ENCODE data around the gene C5orf47. TPM values are rescaled to one million over a fixed set of nuclear protein-coding genes. Genes with fewer than 3 reads are reported as not detected.
A peak's percentile ranks its signal among the peaks of the same experiment; 100 is the strongest.
"Not testable (repeated sequence)": the region's sequence is repeated elsewhere in the genome, so short reads cannot be mapped to it uniquely, and the experiment has no call there.

Gene C5orf47
- total and polyA plus RNA-seq, 5 experiments from 2014 or later: not detected

DNA sequence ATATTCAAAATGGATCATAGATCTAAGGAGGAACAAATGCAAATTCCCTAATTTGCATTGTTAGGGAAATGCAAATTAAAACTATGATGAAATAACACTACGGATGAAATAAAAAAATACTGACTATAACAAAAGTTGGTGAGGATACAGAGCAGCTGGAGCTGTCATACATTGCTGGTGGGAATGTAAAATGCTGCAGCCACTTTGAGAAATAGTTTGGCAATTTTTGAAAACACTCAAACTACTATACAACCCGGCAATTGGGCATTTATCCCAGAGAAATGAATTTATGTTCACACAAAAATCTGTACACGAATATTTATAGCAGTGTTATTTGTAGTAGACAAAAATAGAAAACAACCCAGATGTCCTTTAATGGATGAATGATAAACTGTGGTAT lies 22.5 kb downstream of the C5orf47 start:
- ATAC-seq (no peak), DNase-seq (no peak)
- H3K4me1 Mint-ChIP-seq: no peaks in the 10 kb centered on the region
- peaks cover 0 to 5% (median 0%) of the 10 kb centered on the region in 9 donors for H3K9me3 Mint-ChIP-seq
- no peak overlapping the region for H3K27ac Mint-ChIP-seq
- peaks cover 0 to 10% (median 2%) of the 10 kb centered on the region in 5 donors for H3K27me3 Mint-ChIP-seq
- H3K36me3 Mint-ChIP-seq: no peaks in the 10 kb centered on the region
- H3K4me3 Mint-ChIP-seq: no peak overlapping the region
- POLR2A ChIA-PET: no interaction called here

DNA sequence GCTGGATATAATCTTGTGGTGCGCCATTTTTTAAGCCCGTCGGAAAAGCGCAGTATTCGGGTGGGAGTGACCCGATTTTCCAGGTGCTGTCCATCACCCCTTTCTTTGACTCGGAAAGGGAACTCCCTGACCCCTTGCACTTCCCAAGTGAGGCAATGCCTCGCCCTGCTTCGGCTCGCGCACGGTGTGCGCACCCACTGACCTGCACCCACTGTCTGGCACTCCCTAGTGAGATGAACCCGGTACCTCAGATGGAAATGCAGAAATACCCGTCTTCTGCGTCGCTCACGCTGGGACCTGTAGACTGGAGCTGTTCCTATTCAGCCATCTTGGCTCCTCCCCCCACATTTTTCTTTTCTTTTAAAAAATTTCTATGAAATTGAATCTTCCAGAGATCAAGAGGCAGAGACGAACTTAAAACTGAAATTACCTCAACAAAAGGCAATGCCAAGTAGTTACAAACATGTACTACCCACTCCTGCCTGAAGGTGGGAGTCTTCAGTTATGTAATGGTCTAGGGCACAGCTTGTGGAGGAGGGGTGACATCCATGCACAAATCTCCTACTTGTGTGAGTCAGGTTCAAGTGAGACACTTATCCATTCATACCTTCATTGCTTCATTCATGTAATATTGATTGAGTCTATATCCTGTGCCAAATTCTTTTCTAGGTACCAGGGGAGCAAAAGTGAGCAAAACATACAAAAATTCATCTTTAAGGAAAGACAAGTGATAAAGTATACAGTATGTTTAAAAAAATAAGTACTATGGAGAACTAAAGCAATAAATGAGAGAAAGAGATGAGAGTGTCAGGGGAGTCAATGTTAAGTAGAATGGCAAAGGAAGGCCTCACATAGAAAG lies 31.3 kb downstream of the C5orf47 start:
- H3K4me3 Mint-ChIP-seq: not testable (repeated sequence)

DNA sequence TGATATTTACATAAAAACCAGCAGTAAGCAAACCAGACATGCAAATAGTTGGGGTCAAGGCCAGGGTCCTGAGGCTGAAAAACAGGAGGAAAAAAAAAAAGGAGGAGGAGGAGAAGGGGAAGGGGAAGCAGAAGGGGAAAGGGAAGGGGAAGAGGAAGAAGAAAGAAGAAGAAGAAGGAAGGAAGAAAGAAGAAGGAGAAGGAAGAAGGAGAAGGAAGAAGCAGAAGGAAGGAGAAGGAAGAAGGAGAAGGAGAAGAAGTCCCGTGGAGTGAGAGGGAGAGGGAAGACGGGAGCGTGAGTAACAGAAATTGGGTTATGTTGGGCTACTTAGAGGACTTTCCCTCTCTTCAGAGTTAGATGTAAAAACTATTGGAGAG lies 31.9 kb downstream of the C5orf47 start:
- POLR2A ChIA-PET: no interaction called here
- peaks cover 0 to 10% (median 5%) of the 10 kb centered on the region in 9 donors for H3K9me3 Mint-ChIP-seq
- ATAC-seq (no peak), DNase-seq (no peak)
- peaks cover 0 to 11% (median 6%) of the 10 kb centered on the region in 3 donors for H3K36me3 Mint-ChIP-seq
- H3K27ac Mint-ChIP-seq: peak overlapping the region in 1 of 10 donors; percentile 73
- peaks cover 0 to 2% (median 0%) of the 10 kb centered on the region in 4 donors for H3K4me1 Mint-ChIP-seq
- no peak overlapping the region for H3K4me3 Mint-ChIP-seq
- peaks cover 26 to 47% (median 34%) of the 10 kb centered on the region in 5 donors for H3K27me3 Mint-ChIP-seq

More for the DNA sequence above, 31.3 kb downstream of the C5orf47 start:
- DNase-seq, H3K27ac Mint-ChIP-seq, POLR2A ChIA-PET, H3K4me1 Mint-ChIP-seq, ATAC-seq: not testable (repeated sequence)
- H3K27me3 Mint-ChIP-seq: peaks cover 24 to 47% (median 33%) of the 10 kb centered on the region in 5 donors
- H3K9me3 Mint-ChIP-seq: peaks cover 0 to 10% (median 5%) of the 10 kb centered on the region in 9 donors
- H3K36me3 Mint-ChIP-seq: peaks cover 0 to 11% (median 6%) of the 10 kb centered on the region in 3 donors

DNA sequence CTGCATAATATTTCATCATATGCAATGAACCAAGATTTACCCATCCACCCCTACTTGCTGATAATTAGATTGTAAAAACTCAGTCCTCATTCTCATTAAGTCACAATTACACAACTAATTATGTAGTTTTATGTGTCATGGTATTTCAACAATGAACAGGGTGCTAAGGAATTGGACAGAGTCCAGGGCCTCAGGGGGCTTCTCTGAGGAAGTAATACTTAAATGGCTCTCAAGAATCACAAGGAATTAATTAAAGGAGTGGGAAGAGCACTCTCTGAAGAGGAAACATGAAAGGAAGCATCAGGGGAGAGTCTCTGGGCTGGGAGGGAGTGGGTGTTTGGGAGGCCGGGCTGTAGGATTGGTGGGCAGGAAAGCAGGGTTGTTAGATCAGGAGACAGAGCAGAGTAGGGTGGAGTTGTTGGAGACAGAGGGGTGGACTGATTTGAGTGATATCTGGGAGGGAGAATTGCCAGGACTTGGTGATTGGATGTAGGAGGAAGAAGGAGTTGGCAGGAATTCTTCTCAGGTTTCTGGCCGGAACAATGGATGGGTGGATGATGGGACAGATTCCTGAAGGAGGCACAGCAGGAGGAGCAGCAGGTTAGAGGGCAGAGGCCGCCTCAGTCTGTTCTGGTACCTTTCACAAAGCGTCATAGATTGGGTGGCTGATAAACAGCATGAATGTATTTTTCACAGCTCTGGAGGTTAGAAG lies 33.6 kb downstream of the C5orf47 start:
- POLR2A ChIA-PET: no interaction called here
- Mint-ChIP-seq H3K27ac (peak overlapping the region in 2 of 10 donors; percentile 11 to 51), H3K9me3 (peaks cover 0 to 10% (median 5%) of the 10 kb centered on the region in 9 donors), H3K4me1 (peaks cover 0 to 2% (median 0%) of the 10 kb centered on the region in 4 donors), H3K4me3 (no peak overlapping the region), H3K27me3 (peaks cover 29 to 54% (median 34%) of the 10 kb centered on the region in 5 donors), H3K36me3 (peaks cover 0 to 11% (median 6%) of the 10 kb centered on the region in 3 donors)
- ATAC-seq (no peak), DNase-seq (no peak)

DNA sequence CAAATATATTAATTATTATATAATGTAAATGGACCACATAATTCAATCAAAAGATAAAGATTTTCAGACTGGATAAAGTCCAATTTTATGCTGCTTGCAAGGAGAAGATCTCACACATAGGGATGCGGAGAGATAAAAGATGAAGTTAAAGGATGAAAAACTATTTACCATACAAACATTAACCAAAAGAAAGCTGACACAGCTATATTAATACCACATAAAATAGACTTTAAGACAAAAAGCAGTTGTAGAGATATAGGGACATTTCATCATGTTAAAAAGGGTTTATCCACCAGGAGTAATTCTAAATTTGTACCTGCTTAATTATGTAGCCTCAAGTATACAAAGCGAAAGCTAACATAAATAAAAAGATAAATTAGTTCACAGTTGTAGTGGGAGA lies 41.3 kb downstream of the C5orf47 start:
- Mint-ChIP-seq H3K9me3 (peaks cover 15 to 44% (median 25%) of the 10 kb centered on the region in 9 donors), H3K4me3 (no peak overlapping the region), H3K4me1 (no peaks in the 10 kb centered on the region), H3K27ac (no peak overlapping the region), H3K27me3 (peaks cover 1 to 14% (median 4%) of the 10 kb centered on the region in 5 donors), H3K36me3 (peaks cover 0 to 24% (median 0%) of the 10 kb centered on the region in 3 donors)
- DNase-seq (no peak), ATAC-seq (no peak)
- POLR2A ChIA-PET: no interaction called here

DNA sequence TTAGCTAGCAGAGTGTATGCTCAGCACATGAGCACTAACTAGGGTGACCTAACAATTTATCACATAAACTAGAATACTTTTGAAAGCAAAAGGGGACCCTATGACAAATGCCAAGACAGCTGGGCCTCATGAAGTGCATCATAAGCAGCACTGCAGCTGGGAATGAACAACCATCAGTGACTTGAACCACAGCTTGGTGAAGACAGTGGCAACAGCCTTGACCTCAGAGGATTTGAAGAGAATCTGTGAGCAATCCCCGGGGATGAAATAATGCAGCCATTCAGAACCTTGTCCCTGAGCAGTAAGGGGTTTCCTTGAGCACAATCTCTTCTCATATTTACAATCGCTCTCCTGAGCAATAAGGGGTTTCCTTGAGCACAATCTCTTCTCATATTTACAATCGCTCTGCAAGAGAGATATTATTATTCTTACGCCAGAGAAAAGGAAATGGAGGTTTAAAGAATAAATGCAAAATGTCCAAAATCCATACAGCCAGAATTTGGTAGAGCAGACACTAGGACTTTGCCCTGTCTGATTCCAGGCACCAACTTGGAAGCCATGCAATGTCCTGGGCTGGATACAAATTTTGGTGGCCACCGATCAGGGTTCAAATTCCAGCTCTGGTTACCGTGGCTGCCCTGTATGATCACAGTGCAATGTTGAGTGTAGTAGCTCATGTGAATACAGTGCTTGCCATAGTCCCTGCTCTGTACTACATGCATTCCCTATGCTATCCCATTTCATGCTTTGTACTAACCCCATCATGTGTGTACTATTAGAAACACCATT lies 55.7 kb downstream of the C5orf47 start:
- Mint-ChIP-seq H3K27ac (no peak overlapping the region), H3K9me3 (peaks cover 0 to 3% (median 0%) of the 10 kb centered on the region in 9 donors), H3K4me3 (no peak overlapping the region), H3K36me3 (no peaks in the 10 kb centered on the region), H3K27me3 (peaks cover 27 to 68% (median 34%) of the 10 kb centered on the region in 5 donors), H3K4me1 (no peaks in the 10 kb centered on the region)
- ATAC-seq (no peak), DNase-seq (no peak)
- POLR2A ChIA-PET: no interaction called here

DNA sequence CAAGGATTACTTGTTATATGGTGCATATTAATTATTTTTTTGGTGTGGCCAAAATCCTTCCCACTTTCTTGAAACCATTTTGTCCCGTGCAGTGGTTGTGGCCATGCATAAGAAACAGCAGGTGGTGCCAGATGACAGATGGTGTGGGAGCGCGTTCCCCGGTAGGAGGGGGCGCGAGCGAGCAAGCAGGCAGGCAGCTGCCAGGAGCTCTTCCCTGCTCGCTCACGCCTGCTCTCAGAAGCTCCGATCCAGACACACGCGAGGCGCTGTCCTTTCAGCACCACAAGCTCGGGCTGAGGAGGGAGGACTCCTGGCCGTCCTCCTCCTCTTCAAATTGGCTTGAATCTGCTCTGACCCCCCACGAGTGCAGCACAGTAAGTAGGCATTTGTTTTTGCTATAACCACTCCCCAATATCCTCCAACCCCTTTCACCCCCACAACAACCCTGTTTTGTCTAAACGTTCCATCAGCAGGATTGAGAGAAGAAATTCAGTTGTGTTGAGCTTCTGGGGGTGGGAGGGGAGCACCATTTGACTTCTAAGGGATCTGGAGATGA lies 56.6 kb downstream of the C5orf47 start, which contains the start of gene NSG2:
TSS of gene NSG2 (plus strand) at position 237 of the 556 bp plus-strand sequence. CDS start 1,050 bp downstream, outside the sequence.
- ATAC-seq: no peak

DNA sequence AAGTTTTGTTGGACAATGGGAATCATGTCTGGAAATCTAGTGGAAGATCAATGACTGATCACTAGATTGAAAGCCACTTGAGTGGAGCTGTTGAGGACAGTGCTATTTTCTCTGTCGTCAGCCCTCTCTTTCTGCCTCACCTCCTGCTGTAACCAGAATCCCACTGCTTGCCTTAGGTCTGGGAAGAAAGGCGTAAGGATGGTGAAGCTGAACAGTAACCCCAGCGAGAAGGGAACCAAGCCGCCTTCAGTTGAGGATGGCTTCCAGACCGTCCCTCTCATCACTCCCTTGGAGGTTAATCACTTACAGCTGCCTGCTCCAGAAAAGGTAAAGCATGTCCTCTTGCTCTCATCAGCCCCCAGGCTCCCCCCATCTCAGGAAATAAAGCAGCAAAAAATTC lies 57.6 kb downstream of the C5orf47 start:
- no peaks in the 10 kb centered on the region for H3K36me3 Mint-ChIP-seq
- H3K4me3 Mint-ChIP-seq: no peak overlapping the region
- H3K27ac Mint-ChIP-seq: no peak overlapping the region
- peaks cover 22 to 67% (median 35%) of the 10 kb centered on the region in 5 donors for H3K27me3 Mint-ChIP-seq
- ATAC-seq (no peak), DNase-seq (no peak)
- POLR2A ChIA-PET: no interaction called here
- H3K4me1 Mint-ChIP-seq: no peaks in the 10 kb centered on the region
- peaks cover 0 to 3% (median 0%) of the 10 kb centered on the region in 9 donors for H3K9me3 Mint-ChIP-seq

More for the DNA sequence above, 56.6 kb downstream of the C5orf47 start, which contains the start of gene NSG2:
- POLR2A ChIA-PET: no interaction called here
- Mint-ChIP-seq H3K27me3 (peaks cover 24 to 60% (median 32%) of the 10 kb centered on the region in 5 donors), H3K27ac (no peak within 1 kb of the TSS), H3K9me3 (peaks cover 0 to 3% (median 0%) of the 10 kb centered on the region in 9 donors), H3K36me3 (no peaks in the 10 kb centered on the region), H3K4me3 (no peak within 1 kb of the TSS), H3K4me1 (no peaks in the 10 kb centered on the region)
- DNase-seq: peak in 1 of 10 donors; percentile 6

DNA sequence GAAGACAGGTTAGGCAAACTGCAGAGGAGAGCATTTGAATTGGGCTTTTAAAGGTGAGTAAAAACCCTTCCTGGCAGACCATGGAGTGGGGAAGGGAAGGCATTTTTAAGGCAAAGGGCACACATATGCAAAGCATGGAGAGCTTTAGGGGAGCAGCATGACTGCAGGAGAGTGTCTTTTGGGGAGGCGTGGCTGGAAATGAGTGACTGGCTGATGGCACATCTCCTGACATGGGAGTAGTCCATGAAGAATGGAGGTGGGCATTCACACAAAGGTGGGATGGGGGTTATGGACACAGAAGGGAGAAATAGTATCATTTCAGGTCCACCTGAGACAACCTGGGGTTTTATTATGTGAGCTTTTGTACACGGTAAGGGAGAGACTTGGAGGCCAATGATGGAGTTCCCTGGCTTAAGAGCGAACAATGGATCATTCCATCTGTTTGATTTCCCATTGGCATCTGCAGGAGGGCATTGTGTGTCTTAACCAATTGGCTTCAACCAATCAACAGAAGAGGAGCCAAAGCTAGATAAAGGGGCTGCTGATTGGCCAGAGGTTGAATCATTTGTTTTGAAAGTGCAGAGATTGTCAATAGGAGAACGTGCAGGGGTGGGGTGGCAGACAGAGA lies 58.6 kb downstream of the C5orf47 start:
- Mint-ChIP-seq H3K4me3 (no peak overlapping the region), H3K9me3 (peaks cover 0 to 3% (median 0%) of the 10 kb centered on the region in 9 donors), H3K27ac (no peak overlapping the region), H3K4me1 (no peaks in the 10 kb centered on the region), H3K36me3 (no peaks in the 10 kb centered on the region), H3K27me3 (peaks cover 20 to 64% (median 34%) of the 10 kb centered on the region in 5 donors)
- DNase-seq (no peak), ATAC-seq (no peak)
- POLR2A ChIA-PET: no interaction called here

DNA sequence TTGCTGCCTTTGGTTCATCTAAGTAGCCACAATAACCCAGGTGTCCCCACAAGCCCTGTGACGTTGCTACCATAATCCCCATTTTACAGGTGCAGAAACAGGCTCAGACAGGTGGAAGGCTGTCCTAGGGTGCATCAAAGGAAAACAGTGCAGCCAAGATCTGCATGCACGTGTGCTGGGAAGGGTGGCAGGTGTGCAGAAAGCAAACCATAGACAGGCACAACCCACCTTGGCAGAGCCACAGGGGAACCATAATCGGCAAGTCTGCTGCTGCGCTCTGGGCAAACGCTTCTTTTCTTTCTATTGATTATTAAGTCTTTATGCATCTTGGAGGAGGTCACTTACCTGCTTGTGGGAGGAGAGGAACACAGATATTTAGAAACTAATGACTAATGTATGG lies 63.7 kb downstream of the C5orf47 start:
- Mint-ChIP-seq H3K4me1 (no peaks in the 10 kb centered on the region), H3K27me3 (peaks cover 5 to 27% (median 13%) of the 10 kb centered on the region in 5 donors), H3K27ac (no peak overlapping the region), H3K36me3 (no peaks in the 10 kb centered on the region), H3K4me3 (no peak overlapping the region), H3K9me3 (no peaks in the 10 kb centered on the region)
- no peak for ATAC-seq
- POLR2A ChIA-PET: no interaction called here
- no peak for DNase-seq

DNA sequence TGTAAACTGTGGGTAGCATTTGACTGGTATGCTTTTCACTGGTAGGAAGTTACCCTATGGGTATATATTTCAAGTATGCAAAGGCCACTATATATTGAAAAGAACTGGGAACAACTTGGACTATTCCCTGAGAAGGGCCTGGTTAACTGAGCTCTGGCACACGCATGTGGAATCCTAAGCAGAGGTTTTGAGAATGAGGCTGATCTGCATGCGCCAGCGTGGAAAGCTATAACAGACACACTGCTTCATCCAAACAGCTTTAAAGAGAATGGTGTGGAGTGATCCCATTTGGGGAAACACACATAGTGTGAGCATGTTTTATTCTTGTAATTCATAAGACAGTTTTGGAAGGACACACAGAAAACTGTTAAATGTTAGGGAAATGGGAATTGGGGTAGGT lies 64.9 kb downstream of the C5orf47 start:
- H3K27me3 Mint-ChIP-seq: peaks cover 6 to 30% (median 16%) of the 10 kb centered on the region in 5 donors
- POLR2A ChIA-PET: no interaction called here
- no peaks in the 10 kb centered on the region for H3K36me3 Mint-ChIP-seq
- no peak overlapping the region for H3K4me3 Mint-ChIP-seq
- DNase-seq (no peak), ATAC-seq (no peak)
- no peaks in the 10 kb centered on the region for H3K4me1 Mint-ChIP-seq
- H3K9me3 Mint-ChIP-seq: peaks cover 0 to 3% (median 0%) of the 10 kb centered on the region in 9 donors
- H3K27ac Mint-ChIP-seq: no peak overlapping the region
